DOHH2 (cell line): Measurements from ENCODE around the gene PANK2.

Source experiments
- H3F3A ChIP-seq: fragments of 200-600 bp; sonication (generic), shearing (Covaris generic); 2 replicates; pipeline ENCODE4 v1.6.0; 2016; ENCODE audit warnings: antibody characterized with exemption, mild to moderate bottlenecking; ENCODE audit not compliant: control insufficient read depth, insufficient read depth
- H3K27ac ChIP-seq: fragments of 200-600 bp; sonication (generic); 2 replicates; pipeline ENCODE4 v1.5.1; 2014; ENCODE audit warnings: low read depth, mild to moderate bottlenecking, low read length, moderate library complexity
- H3K27me3 ChIP-seq: fragments of 200-600 bp; sonication (generic); 2 replicates; pipeline ENCODE4 v1.6.1; 2014; ENCODE audit warnings: mild to moderate bottlenecking, low read length, mixed read lengths; ENCODE audit not compliant: control insufficient read depth
- H3K36me3 ChIP-seq: fragments of 200-600 bp; sonication (generic); 2 replicates; pipeline ENCODE4 v1.6.1; 2014; ENCODE audit warnings: mild to moderate bottlenecking, low read length, moderate library complexity, mixed read lengths; ENCODE audit not compliant: control insufficient read depth
- H3K4me1 ChIP-seq: fragments of 200-600 bp; sonication (generic); 2 replicates; pipeline ENCODE4 v1.6.1; 2014; ENCODE audit warnings: mild to moderate bottlenecking, low read length, mixed read lengths; ENCODE audit not compliant: control insufficient read depth
- H3K4me2 ChIP-seq: fragments of 200-600 bp; sonication (generic); 2 replicates; pipeline ENCODE4 v1.6.0; 2014; ENCODE audit warnings: mild to moderate bottlenecking, low read length, moderate library complexity
- H3K4me3 ChIP-seq: fragments of 200-600 bp; sonication (generic); 2 replicates; pipeline ENCODE4 v1.5.1; 2014; ENCODE audit warnings: mild to moderate bottlenecking, low read length, mixed read lengths
- H3K79me2 ChIP-seq: fragments of 200-600 bp; sonication (generic); 2 replicates; pipeline ENCODE4 v1.6.1; 2014; ENCODE audit warnings: mild to moderate bottlenecking, low read length, mixed read lengths; ENCODE audit not compliant: control insufficient read depth
- H3K9me2 ChIP-seq: fragments of 200-600 bp; sonication (generic); replicated peaks from 2 replicates; pipeline ENCODE4 v1.6.1; 2014; ENCODE audit warnings: mild to moderate bottlenecking, low read length, mixed read lengths; ENCODE audit not compliant: control insufficient read depth
- H3K9me3 ChIP-seq: fragments of 200-600 bp; sonication (generic); 2 replicates; pipeline ENCODE4 v1.6.1; 2014; ENCODE audit warnings: antibody characterized with exemption, low read length, mixed read lengths; ENCODE audit not compliant: control insufficient read depth, insufficient read depth
- H4K20me1 ChIP-seq: fragments of 200-600 bp; sonication (generic); 2 replicates; pipeline ENCODE4 v1.6.0; 2014; ENCODE audit warnings: low read depth, mild to moderate bottlenecking, antibody characterized with exemption, low read length, moderate library complexity; ENCODE audit not compliant: control insufficient read depth, insufficient read depth
- EZH2phosphoT487 ChIP-seq: fragments of 200-600 bp; sonication (generic); IDR thresholded peaks from 2 replicates; pipeline ENCODE4 v1.6.1; 2017; ENCODE audit warnings: borderline replicate concordance, mild to moderate bottlenecking, antibody characterized with exemption, low read length, moderate library complexity, mixed read lengths
- TF ChIP-seq, protein P1 (sequence below): fragments of 200-600 bp; sonication (generic); IDR thresholded peaks from one replicate; pipeline ENCODE4 v1.5.1; 2014; ENCODE audit warnings: antibody characterized with exemption, mild to moderate bottlenecking, low read depth, low read length; ENCODE audit not compliant: poor library complexity, severe bottlenecking

Gene PANK2

DNA sequence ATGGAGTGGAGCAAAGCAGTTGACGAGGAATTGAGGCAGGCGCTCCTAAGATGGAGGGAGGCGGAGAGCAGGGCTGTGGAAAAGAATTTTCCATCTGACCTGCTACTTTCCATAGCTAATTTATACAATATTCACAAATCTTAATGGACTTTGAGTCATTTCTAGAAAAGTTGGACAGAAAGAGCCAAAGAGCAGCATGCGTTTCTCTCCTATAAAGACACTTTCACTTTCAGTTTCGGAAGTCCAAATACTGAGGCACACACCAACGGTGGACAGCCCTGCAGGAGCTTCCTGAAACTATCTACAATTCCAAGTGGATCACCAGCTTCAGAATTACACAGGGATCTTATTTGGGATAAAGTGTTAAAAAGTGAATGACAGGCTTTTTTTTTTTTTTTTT is 43.5 kb downstream of the PANK2 start:
- Histone ChIP-seq H3K79me2 (no peaks in the 10 kb centered on the region), H4K20me1 (no peaks in the 10 kb centered on the region), H3K27ac (no peak overlapping the region), H3K4me1 (peaks cover 54% of the 10 kb centered on the region), H3K4me2 (no peak overlapping the region), H3F3A (peaks cover 11% of the 10 kb centered on the region), H3K36me3 (no peaks in the 10 kb centered on the region), H3K4me3 (no peak overlapping the region), H3K27me3 (no peaks in the 10 kb centered on the region), H3K9me3 (no peaks in the 10 kb centered on the region), H3K9me2 (no peaks in the 10 kb centered on the region)
- no peak for TF ChIP-seq EZH2phosphoT487
- TF ChIP-seq, protein P1, sequence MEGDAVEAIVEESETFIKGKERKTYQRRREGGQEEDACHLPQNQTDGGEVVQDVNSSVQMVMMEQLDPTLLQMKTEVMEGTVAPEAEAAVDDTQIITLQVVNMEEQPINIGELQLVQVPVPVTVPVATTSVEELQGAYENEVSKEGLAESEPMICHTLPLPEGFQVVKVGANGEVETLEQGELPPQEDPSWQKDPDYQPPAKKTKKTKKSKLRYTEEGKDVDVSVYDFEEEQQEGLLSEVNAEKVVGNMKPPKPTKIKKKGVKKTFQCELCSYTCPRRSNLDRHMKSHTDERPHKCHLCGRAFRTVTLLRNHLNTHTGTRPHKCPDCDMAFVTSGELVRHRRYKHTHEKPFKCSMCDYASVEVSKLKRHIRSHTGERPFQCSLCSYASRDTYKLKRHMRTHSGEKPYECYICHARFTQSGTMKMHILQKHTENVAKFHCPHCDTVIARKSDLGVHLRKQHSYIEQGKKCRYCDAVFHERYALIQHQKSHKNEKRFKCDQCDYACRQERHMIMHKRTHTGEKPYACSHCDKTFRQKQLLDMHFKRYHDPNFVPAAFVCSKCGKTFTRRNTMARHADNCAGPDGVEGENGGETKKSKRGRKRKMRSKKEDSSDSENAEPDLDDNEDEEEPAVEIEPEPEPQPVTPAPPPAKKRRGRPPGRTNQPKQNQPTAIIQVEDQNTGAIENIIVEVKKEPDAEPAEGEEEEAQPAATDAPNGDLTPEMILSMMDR, result no peak

DNA sequence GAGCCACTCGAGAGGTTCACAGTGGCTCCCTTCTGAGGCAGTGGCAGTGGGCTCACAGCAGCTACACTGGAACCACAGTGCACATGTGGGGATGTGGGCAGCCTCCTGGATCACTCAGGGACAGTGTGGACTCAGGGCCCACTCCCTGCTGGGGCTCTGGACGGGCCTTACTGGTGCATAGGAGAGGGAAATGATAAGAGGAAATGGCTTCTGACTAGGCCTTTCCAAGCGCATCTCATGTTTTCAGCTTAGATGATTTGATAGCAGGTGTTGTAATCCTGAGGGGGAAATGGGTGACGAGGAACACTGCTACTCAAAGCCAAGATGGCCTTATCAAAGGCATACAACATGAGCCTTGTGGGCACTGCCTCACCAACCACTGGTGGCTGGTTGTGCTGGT is 44.0 kb downstream of the PANK2 start:
- Histone ChIP-seq H3K79me2 (no peaks in the 10 kb centered on the region), H3F3A (peaks cover 6% of the 10 kb centered on the region), H3K4me3 (no peak overlapping the region), H4K20me1 (no peaks in the 10 kb centered on the region), H3K27me3 (no peaks in the 10 kb centered on the region), H3K4me1 (peaks cover 48% of the 10 kb centered on the region), H3K4me2 (no peak overlapping the region), H3K27ac (peak overlapping the region; percentile 31), H3K36me3 (no peaks in the 10 kb centered on the region), H3K9me2 (no peaks in the 10 kb centered on the region), H3K9me3 (no peaks in the 10 kb centered on the region)
- TF ChIP-seq, protein P1, result no peak
- no peak for TF ChIP-seq EZH2phosphoT487

DNA sequence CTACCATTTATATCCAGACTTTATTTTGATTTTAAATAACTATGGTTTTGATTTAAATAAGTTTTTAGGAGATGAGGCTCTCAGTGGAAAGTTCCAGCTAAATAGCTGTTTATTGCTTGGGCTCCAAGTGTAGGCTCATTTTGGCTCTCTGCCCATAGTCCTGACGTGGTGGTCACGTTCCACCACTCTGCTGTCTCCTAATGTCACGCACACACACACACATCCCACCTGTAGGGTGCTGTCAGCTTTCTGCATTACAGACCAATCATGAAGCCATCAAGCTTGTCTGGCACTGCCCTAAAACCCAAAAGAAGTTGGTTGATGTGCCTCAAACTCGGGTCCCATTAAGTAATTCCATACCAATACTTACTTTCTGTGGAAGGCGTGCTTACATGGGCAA is 45.4 kb downstream of the PANK2 start:
- peaks cover 41% of the 10 kb centered on the region for H3K4me1 ChIP-seq
- no peaks in the 10 kb centered on the region for H3K9me2 ChIP-seq
- H3K4me2 ChIP-seq, result peak overlapping the region; percentile 47
- H3K9me3 ChIP-seq, result no peaks in the 10 kb centered on the region
- TF ChIP-seq EZH2phosphoT487, result no peak
- TF ChIP-seq, protein P1, result no peak
- H3F3A ChIP-seq, result no peaks in the 10 kb centered on the region; the same call in 1 of the 2 replicates
- no peak overlapping the region for H3K4me3 ChIP-seq
- no peaks in the 10 kb centered on the region for H4K20me1 ChIP-seq
- H3K79me2 ChIP-seq, result no peaks in the 10 kb centered on the region
- H3K27me3 ChIP-seq, result no peaks in the 10 kb centered on the region
- H3K36me3 ChIP-seq, result no peaks in the 10 kb centered on the region
- H3K27ac ChIP-seq, result peak overlapping the region; percentile 31
